Endothelial cell of umbilical vein (primary cell): ENCODE measurements around the gene C11orf68. TPM values are rescaled to one million over a fixed set of nuclear protein-coding genes. Genes with fewer than 3 reads are reported as not detected.

Experiments used
- BruUV-seq: library from RNA; stranded (reverse); fragments of 400-500 nt; replicated peaks from 2 replicates; lab custom pipeline; 2021; lab: Mats Ljungman, UMichigan
- CTCF ChIA-PET: fragments of 300-600, 350-600 bp; sonication (Branson Sonifier 250); formaldehyde crosslinking; loops from one replicate; lab custom pipeline; 2021; ENCODE audit warnings: antibody characterized with exemption, inconsistent platforms; lab: Charles Lee
- POLR2A ChIA-PET: fragments of 300-600, 350-600 bp; sonication (Branson Sonifier 250); formaldehyde crosslinking; loops from one replicate; lab custom pipeline; 2021; ENCODE audit warnings: antibody characterized with exemption, inconsistent platforms; lab: Charles Lee
- DNase-seq: peaks from one replicate; pipeline ENCODE4 v3.0.0-alpha.2; 2011; ENCODE audit warnings: low read depth, low spot score
- FAIRE-seq: peaks from 2 replicates; lab custom pipeline; 2011; peaks lifted over from hg19 to GRCh38; lab: Jason Lieb, UNC
- H2AFZ ChIP-seq: 2 replicates; pipeline ENCODE4 v1.6.0; 2012; ENCODE audit warnings: low read depth, low read length, control low read depth, inconsistent platforms
- H3K27ac ChIP-seq: 2 replicates; pipeline ENCODE4 v1.5.1; 2011; ENCODE audit warnings: low read depth, mild to moderate bottlenecking, control low read depth, low read length, moderate library complexity; ENCODE audit not compliant: insufficient read depth
- H3K27me3 ChIP-seq, 2 experiments: 2 replicates each; pipeline versions ENCODE4 v1.6.0 to v1.6.1; 2011; ENCODE audit warnings: low read length in 2 of 2, mixed read lengths in 1 of 2; ENCODE audit not compliant: control insufficient read depth in 2 of 2, insufficient read depth in 2 of 2
- H3K36me3 ChIP-seq, 2 experiments: 2 replicates in 1 of 2; 3 replicates in 1 of 2; pipeline ENCODE4 v1.5.1; 2011; ENCODE audit warnings: low read length in 2 of 2, mild to moderate bottlenecking in 1 of 2, moderate library complexity in 1 of 2; ENCODE audit not compliant: control insufficient read depth in 2 of 2, insufficient read depth in 2 of 2; ENCODE audit errors: extremely low read depth in 1 of 2
- H3K4me1 ChIP-seq: 3 replicates; pipeline ENCODE4 v1.5.1; 2011; ENCODE audit warnings: mild to moderate bottlenecking, low read length; ENCODE audit not compliant: control insufficient read depth, insufficient read depth; ENCODE audit errors: extremely low read depth
- H3K4me2 ChIP-seq: 2 replicates; pipeline ENCODE4 v1.6.1; 2011; ENCODE audit warnings: low read length, control low read depth, mixed read lengths; ENCODE audit not compliant: insufficient read depth
- H3K4me3 ChIP-seq, 3 experiments: fragments of 200-600 bp in 1 of 3; sonication (generic), shearing (Covaris generic) in 1 of 3; replicated peaks in 1 of 3; 2 replicates each; pipeline ENCODE4 v1.5.1; 2011 to 2016; ENCODE audit warnings: control low read depth in 3 of 3, low read length in 3 of 3, mild to moderate bottlenecking in 2 of 3, inconsistent platforms in 1 of 3, low read depth in 1 of 3, moderate library complexity in 1 of 3; ENCODE audit not compliant: insufficient read depth in 1 of 3
- H3K79me2 ChIP-seq: 2 replicates; pipeline ENCODE4 v1.6.0; 2012; ENCODE audit warnings: low read length, inconsistent platforms; ENCODE audit not compliant: control insufficient read depth, insufficient read depth
- H3K9ac ChIP-seq: replicated peaks from 2 replicates; pipeline ENCODE3; 2011; ENCODE audit warnings: low read length, control low read depth; ENCODE audit not compliant: insufficient read depth; ENCODE audit errors: extremely low read depth
- H3K9me1 ChIP-seq: replicated peaks from 3 replicates; pipeline ENCODE4 v1.6.0; 2011; ENCODE audit warnings: mild to moderate bottlenecking, low read length; ENCODE audit not compliant: control insufficient read depth, insufficient read depth; ENCODE audit errors: extremely low read depth
- H3K9me3 ChIP-seq: replicated peaks from 2 replicates; pipeline ENCODE4 v1.5.1; 2012; ENCODE audit warnings: low read length, inconsistent platforms; ENCODE audit not compliant: control insufficient read depth, insufficient read depth
- H4K20me1 ChIP-seq: replicated peaks from 2 replicates; pipeline ENCODE3; 2011; ENCODE audit warnings: mild to moderate bottlenecking, low read length; ENCODE audit not compliant: control insufficient read depth, insufficient read depth; ENCODE audit errors: extremely low read depth
- EZH2 ChIP-seq: IDR thresholded peaks from 2 replicates; pipeline ENCODE4 v1.6.1; 2012; ENCODE audit warnings: borderline replicate concordance, low read depth, mild to moderate bottlenecking, moderate library complexity, low read length, inconsistent platforms; ENCODE audit not compliant: severe bottlenecking
- FOS ChIP-seq: IDR thresholded peaks from 2 replicates; pipeline ENCODE4 v1.6.1; 2011; ENCODE audit warnings: mild to moderate bottlenecking, low read length, moderate library complexity, borderline replicate concordance; ENCODE audit not compliant: insufficient read depth
- GATA2 ChIP-seq: IDR thresholded peaks from 2 replicates; pipeline ENCODE4 v1.7.0; 2011; ENCODE audit warnings: low read depth, mild to moderate bottlenecking, moderate library complexity, mixed read lengths, low read length; ENCODE audit not compliant: insufficient read length, insufficient read depth
- JUN ChIP-seq: IDR thresholded peaks from 2 replicates; pipeline ENCODE4 v1.6.1; 2011; ENCODE audit warnings: borderline replicate concordance, low read depth; ENCODE audit not compliant: insufficient read length, insufficient read depth
- MYC ChIP-seq: IDR thresholded peaks from one replicate; pipeline ENCODE4 v1.6.1; 2011; ENCODE audit warnings: mild to moderate bottlenecking, low read depth, low read length
- POLR2A ChIP-seq: IDR thresholded peaks from 2 replicates; pipeline ENCODE4 v1.6.1; 2012; ENCODE audit warnings: low read depth, mild to moderate bottlenecking, control low read depth, low read length
- POLR2AphosphoS5 ChIP-seq: IDR thresholded peaks from 2 replicates; pipeline ENCODE4 v1.6.1; 2012; ENCODE audit warnings: low read depth, mild to moderate bottlenecking, control low read depth, low read length, moderate library complexity; ENCODE audit not compliant: insufficient read depth
- dilution Hi-C: fragments of 300-500 bp; cut with MboI; formaldehyde crosslinking; loops from one replicate; pipeline ENCODE4 v1.15.0; 2019; ENCODE audit warnings: low sequenced_read_pairs; ENCODE audit not compliant: extremely low pct_ligation_motif_present
- intact Hi-C: fragments of 100-400 bp; cut with micrococcal nuclease; formaldehyde crosslinking; loops from one replicate; pipeline ENCODE4 v1.10.0; 2022
- polyA plus RNA-seq, 4 experiments: library from polyadenylated mRNA; depleted of rRNA in 3 of 4; stranded (reverse) in 3 of 4; unstranded in 1 of 4; fragments of >200 nt; gene quantifications; 2 replicates each; pipeline versions ENCODE4 v1.2.1 to v1.2.3, GENCODE V29; 2011 to 2012; ENCODE audit warnings: missing spikeins in 1 of 4
- total RNA-seq: library from RNA; stranded (reverse); gene quantifications from 2 replicates; pipeline ENCODE4 v1.2.3, GENCODE V29; 2021
- TF ChIP-seq, protein P1 (sequence below): IDR thresholded peaks from 2 replicates; pipeline ENCODE4 v1.6.1; 2011; ENCODE audit not compliant: insufficient read depth, insufficient read length
- TF ChIP-seq, protein P2 (sequence below), 2 donors: IDR thresholded peaks; 1 replicate in 1 of 2; 2 replicates in 1 of 2; pipeline ENCODE4 v1.5.1; 2011; ENCODE audit warnings: low read length in 2 of 2, mild to moderate bottlenecking in 2 of 2, moderate library complexity in 2 of 2, control low read depth in 1 of 2, inconsistent platforms in 1 of 2, low read depth in 1 of 2; ENCODE audit not compliant: insufficient read depth in 1 of 2; ENCODE audit errors: extremely low read depth in 1 of 2

The C11orf68 gene
- total and polyA plus RNA-seq, 2 donors (not counting 3 experiments of a cell fraction or from before 2014, with no cell fraction given) = 35.6 to 66.5 TPM

DNA sequence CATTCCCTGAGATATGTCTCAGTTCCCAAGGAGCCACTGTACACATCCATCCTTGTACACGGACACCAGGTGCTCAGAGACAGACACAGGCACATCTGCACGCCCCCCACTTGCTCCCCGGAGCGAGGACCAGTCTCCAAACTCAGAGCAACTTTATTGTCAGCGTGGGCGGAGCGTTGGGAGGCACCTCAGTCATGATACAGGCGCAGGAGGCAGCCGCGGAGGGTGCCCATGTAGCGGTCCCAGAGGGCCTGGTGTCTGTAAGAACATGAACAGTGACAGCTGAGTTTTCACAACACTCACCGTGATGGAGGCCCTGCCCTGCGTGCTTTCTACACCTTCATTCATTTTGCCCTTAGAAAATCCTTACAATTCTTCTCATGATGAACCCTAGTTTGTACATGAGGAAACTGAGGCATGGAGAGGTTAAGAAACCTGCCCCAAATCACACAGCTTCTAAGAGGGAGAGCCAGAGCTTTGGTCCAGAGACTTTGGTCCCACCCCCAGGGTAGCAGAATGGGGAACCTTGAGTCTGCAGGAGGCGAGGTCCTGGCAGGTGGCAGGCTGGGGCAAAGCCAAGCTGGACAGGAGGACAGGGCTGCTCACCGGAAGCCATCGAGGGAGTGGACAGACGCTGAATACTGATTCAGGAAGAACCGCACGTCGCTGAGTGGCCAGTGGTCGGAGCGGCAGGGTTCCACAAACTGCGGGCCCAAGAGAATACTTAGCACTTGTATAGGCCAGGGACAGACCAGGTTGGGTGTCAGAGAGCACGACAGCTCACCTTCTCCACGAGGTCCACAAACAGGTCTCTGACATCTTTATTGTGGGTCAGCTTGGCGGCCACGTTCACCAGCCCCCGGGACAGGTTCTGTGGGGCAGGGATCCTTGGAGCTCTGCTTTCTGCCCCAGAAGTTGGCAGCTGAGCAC is 34.8 kb downstream of the C11orf68 start:
- ChIA-PET CTCF (interaction anchor here (0.5 to 3.4 kb wide), 49 partner anchors 8 to 344 kb away, joined by 3 to 115 read pairs (median 5); partner anchors contain the start of genes AP5B1, BANF1, CFL1 and EFEMP2), POLR2A (interaction anchor here (1.1 to 1.9 kb wide), 2 partner anchors 14 to 25 kb away, joined by 3 to 17 read pairs; partner anchors contain the start of genes CFL1 and MUS81)
- TF ChIP-seq MYC (no peak), POLR2AphosphoS5 (no peak), POLR2A (no peak), JUN (no peak), FOS (no peak), GATA2 (no peak), EZH2 (no peak)
- TF ChIP-seq, protein P1, sequence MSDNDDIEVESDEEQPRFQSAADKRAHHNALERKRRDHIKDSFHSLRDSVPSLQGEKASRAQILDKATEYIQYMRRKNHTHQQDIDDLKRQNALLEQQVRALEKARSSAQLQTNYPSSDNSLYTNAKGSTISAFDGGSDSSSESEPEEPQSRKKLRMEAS = no peak
- TF ChIP-seq, protein P2, sequence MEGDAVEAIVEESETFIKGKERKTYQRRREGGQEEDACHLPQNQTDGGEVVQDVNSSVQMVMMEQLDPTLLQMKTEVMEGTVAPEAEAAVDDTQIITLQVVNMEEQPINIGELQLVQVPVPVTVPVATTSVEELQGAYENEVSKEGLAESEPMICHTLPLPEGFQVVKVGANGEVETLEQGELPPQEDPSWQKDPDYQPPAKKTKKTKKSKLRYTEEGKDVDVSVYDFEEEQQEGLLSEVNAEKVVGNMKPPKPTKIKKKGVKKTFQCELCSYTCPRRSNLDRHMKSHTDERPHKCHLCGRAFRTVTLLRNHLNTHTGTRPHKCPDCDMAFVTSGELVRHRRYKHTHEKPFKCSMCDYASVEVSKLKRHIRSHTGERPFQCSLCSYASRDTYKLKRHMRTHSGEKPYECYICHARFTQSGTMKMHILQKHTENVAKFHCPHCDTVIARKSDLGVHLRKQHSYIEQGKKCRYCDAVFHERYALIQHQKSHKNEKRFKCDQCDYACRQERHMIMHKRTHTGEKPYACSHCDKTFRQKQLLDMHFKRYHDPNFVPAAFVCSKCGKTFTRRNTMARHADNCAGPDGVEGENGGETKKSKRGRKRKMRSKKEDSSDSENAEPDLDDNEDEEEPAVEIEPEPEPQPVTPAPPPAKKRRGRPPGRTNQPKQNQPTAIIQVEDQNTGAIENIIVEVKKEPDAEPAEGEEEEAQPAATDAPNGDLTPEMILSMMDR (IDR thresholded peaks at IDR 0.05; ENCODE audit: extremely low read depth in 1 of 2, insufficient read depth in 1 of 2, low read depth in 1 of 2, low read length in 2 of 2) = no peak
- Histone ChIP-seq H3K9me1 (no peaks in the 10 kb centered on the region), H3K36me3 (peaks cover 4 to 30% of the 10 kb centered on the region in 2 experiments), H3K9me3 (no peaks in the 10 kb centered on the region), H3K79me2 (peaks cover 11% of the 10 kb centered on the region), H3K4me2 (no peak overlapping the region), H4K20me1 (no peaks in the 10 kb centered on the region), H3K4me1 (peaks cover 16% of the 10 kb centered on the region), H3K27me3 (no peaks in the 10 kb centered on the region), H3K9ac (no peak overlapping the region), H3K4me3 (no peak overlapping the region), H2AFZ (no peak overlapping the region), H3K27ac (no peak overlapping the region)
- dilution Hi-C loops = no loop called here
- DNase-seq (no peak), FAIRE-seq (no peak)
- intact Hi-C loops = loop anchor here (1.0 kb wide), 1 partner anchor 105 kb away; no protein-coding TSS in a partner anchor
- no TSS peak for BruUV-seq
